MM.1S (cell line): ENCODE data around the gene GTPBP6.

ENCODE experiments used
- CTCF ChIP-seq: fragments of 300-600 bp; sonication (generic); IDR thresholded peaks from 2 replicates; pipeline ENCODE4 v1.5.1; 2016; ENCODE audit warnings: antibody characterized with exemption, low read length, mixed read lengths
- EZH2phosphoT487 ChIP-seq: fragments of 300-600 bp; sonication (generic); IDR thresholded peaks from 2 replicates; pipeline ENCODE4 v1.6.1; 2018; ENCODE audit warnings: antibody characterized with exemption, low read length

- TF ChIP-seq CTCF (no peak), EZH2phosphoT487 (no peak)
Measured at GRCh38 chrX:335758-336155, 17.2 kb upstream of the GTPBP6 start.
